Liver (tissue), 3 donors: Measurements from ENCODE around the gene ALG12.

Source experiments
- GABPA ChIP-seq, 2 donors: IDR thresholded peaks in 1 of 2; conservative IDR thresholded peaks in 1 of 2; 2 replicates each; pipeline ENCODE4 v1.6.1; 2016; ENCODE audit warnings: antibody characterized with exemption in 2 of 2, mild to moderate bottlenecking in 1 of 2, moderate library complexity in 1 of 2
- JUND ChIP-seq, 2 donors: IDR thresholded peaks; 2 replicates each; pipeline ENCODE4 v1.6.1; 2016; ENCODE audit warnings: antibody characterized with exemption in 2 of 2
- RAD21 ChIP-seq, 2 donors: IDR thresholded peaks; 2 replicates each; pipeline ENCODE4 v1.6.1; 2016; ENCODE audit warnings: antibody characterized with exemption in 2 of 2, mild to moderate bottlenecking in 2 of 2
- TF ChIP-seq, protein P1 (sequence below): fragments of 150-350 bp; IDR thresholded peaks from 2 replicates; pipeline ENCODE4 v1.5.1; 2017; ENCODE audit warnings: improper control_type of control experiment, low read depth, low read length; ENCODE audit not compliant: missing input control
- TF ChIP-seq, protein P2 (sequence below): IDR thresholded peaks from 2 replicates; pipeline ENCODE4 v1.6.1; 2016; ENCODE audit warnings: antibody characterized with exemption
- TF ChIP-seq, protein P3 (sequence below): IDR thresholded peaks from 2 replicates; pipeline ENCODE4 v1.6.1; 2016; ENCODE audit warnings: antibody characterized with exemption, mild to moderate bottlenecking
- donor health status: healthy.
- donor health status: healthy.

DNA sequence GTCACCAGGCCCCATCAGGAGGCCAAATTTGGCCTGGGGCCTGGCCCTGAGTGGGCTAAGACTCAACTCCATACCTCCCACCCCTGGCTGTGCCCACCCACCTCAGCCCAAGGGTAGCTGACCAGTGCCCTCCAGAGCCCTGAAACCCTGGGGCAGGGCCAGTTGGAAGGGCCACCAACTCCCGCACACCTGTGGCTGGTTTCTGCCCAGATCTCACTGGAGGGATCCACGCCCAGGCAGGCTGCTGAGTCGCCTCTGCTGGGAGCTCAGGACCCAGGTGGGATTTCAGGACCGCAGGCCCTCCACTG is 33.4 kb upstream of the ALG12 start:
- TF ChIP-seq GABPA (IDR thresholded peaks at IDR 0.05 in 1 of 2, conservative IDR thresholded peaks at IDR 0.05 in 1 of 2): no peak
- TF ChIP-seq, protein P1, sequence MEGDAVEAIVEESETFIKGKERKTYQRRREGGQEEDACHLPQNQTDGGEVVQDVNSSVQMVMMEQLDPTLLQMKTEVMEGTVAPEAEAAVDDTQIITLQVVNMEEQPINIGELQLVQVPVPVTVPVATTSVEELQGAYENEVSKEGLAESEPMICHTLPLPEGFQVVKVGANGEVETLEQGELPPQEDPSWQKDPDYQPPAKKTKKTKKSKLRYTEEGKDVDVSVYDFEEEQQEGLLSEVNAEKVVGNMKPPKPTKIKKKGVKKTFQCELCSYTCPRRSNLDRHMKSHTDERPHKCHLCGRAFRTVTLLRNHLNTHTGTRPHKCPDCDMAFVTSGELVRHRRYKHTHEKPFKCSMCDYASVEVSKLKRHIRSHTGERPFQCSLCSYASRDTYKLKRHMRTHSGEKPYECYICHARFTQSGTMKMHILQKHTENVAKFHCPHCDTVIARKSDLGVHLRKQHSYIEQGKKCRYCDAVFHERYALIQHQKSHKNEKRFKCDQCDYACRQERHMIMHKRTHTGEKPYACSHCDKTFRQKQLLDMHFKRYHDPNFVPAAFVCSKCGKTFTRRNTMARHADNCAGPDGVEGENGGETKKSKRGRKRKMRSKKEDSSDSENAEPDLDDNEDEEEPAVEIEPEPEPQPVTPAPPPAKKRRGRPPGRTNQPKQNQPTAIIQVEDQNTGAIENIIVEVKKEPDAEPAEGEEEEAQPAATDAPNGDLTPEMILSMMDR: no peak
- no peak for TF ChIP-seq JUND (IDR thresholded peaks at IDR 0.05)
- no peak for TF ChIP-seq RAD21 (IDR thresholded peaks at IDR 0.05)
- TF ChIP-seq, protein P2, sequence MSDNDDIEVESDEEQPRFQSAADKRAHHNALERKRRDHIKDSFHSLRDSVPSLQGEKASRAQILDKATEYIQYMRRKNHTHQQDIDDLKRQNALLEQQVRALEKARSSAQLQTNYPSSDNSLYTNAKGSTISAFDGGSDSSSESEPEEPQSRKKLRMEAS: no peak
- TF ChIP-seq, protein P3, sequence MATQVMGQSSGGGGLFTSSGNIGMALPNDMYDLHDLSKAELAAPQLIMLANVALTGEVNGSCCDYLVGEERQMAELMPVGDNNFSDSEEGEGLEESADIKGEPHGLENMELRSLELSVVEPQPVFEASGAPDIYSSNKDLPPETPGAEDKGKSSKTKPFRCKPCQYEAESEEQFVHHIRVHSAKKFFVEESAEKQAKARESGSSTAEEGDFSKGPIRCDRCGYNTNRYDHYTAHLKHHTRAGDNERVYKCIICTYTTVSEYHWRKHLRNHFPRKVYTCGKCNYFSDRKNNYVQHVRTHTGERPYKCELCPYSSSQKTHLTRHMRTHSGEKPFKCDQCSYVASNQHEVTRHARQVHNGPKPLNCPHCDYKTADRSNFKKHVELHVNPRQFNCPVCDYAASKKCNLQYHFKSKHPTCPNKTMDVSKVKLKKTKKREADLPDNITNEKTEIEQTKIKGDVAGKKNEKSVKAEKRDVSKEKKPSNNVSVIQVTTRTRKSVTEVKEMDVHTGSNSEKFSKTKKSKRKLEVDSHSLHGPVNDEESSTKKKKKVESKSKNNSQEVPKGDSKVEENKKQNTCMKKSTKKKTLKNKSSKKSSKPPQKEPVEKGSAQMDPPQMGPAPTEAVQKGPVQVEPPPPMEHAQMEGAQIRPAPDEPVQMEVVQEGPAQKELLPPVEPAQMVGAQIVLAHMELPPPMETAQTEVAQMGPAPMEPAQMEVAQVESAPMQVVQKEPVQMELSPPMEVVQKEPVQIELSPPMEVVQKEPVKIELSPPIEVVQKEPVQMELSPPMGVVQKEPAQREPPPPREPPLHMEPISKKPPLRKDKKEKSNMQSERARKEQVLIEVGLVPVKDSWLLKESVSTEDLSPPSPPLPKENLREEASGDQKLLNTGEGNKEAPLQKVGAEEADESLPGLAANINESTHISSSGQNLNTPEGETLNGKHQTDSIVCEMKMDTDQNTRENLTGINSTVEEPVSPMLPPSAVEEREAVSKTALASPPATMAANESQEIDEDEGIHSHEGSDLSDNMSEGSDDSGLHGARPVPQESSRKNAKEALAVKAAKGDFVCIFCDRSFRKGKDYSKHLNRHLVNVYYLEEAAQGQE: no peak
